GM18868 (cell line): Measurements from ENCODE around the gene CALML5.

Experiments
- ATAC-seq: cut with Tn5 transposase; IDR thresholded peaks from one replicate; pipeline ENCODE4 v1.9.1; 2021; ENCODE audit warnings: mild to moderate bottlenecking, moderate library complexity; ENCODE audit not compliant: unreplicated experiment

Gene CALML5

GRCh38 chr10:5503477-5503835 is 4.1 kb upstream of the CALML5 start:
- no peak for ATAC-seq

- no peak for ATAC-seq
Measured at GRCh38 chr10:5502571-5503476, 3.5 kb upstream of the CALML5 start.

GRCh38 chr10:5502061-5502521 is 2.7 kb upstream of the CALML5 start:
- ATAC-seq, result no peak

- ATAC-seq, result no peak
Measured at GRCh38 chr10:5500910-5501309, 1.5 kb upstream of the CALML5 start.

- ATAC-seq, result no peak
Measured at GRCh38 chr10:5500162-5500670, 846 bp upstream of the CALML5 start.

GRCh38 chr10:5498791-5499492 is 428 bp downstream of the CALML5 start:
- no peak for ATAC-seq

- ATAC-seq, result no peak
Measured at GRCh38 chr10:5497948-5498730, 1.2 kb downstream of the CALML5 start.

GRCh38 chr10:5497289-5497688 is 2.1 kb downstream of the CALML5 start:
- ATAC-seq, result no peak

- ATAC-seq, result no peak
Measured at GRCh38 chr10:5496261-5497250, 2.8 kb downstream of the CALML5 start.

GRCh38 chr10:5494611-5495010 is 4.8 kb downstream of the CALML5 start:
- ATAC-seq, result no peak

- no peak for ATAC-seq
Measured at GRCh38 chr10:5493691-5494090, 5.7 kb downstream of the CALML5 start.

GRCh38 chr10:5492929-5493576 is 6.3 kb downstream of the CALML5 start:
- no peak for ATAC-seq

- no peak for ATAC-seq
Measured at GRCh38 chr10:5492322-5492855, 7.0 kb downstream of the CALML5 start.

- ATAC-seq, result no peak
Measured at GRCh38 chr10:5491477-5491876, 7.9 kb downstream of the CALML5 start.

GRCh38 chr10:5490698-5491464 is 8.5 kb downstream of the CALML5 start:
- ATAC-seq, result no peak

- ATAC-seq, result no peak
Measured at GRCh38 chr10:5490032-5490431, 9.3 kb downstream of the CALML5 start.

GRCh38 chr10:5488272-5489161 is 10.9 kb downstream of the CALML5 start:
- ATAC-seq, result no peak
